ENCODE measurements around the gene CCDC127. TPM values are rescaled to one million over a fixed set of nuclear protein-coding genes. Genes with fewer than 3 reads are reported as not detected.

CCDC127 gene
- total and polyA plus RNA-seq, 5 experiments from 2014 or later: 3.2 to 10.1 (median 4.4) TPM

GRCh38 chr5:155651-156410 lies 62.1 kb downstream of the CCDC127 start:
- Mint-ChIP-seq H3K4me3 (no peak overlapping the region), H3K27me3 (peaks cover 3 to 31% (median 8%) of the 10 kb centered on the region in 5 donors), H3K4me1 (peaks cover 0 to 3% (median under 1%) of the 10 kb centered on the region in 4 donors), H3K27ac (peak overlapping the region in 1 of 10 donors; percentile 18), H3K36me3 (no peaks in the 10 kb centered on the region), H3K9me3 (no peaks in the 10 kb centered on the region)
- POLR2A ChIA-PET: no interaction called here
- ATAC-seq (no peak), DNase-seq (no peak)

GRCh38 chr5:154826-155225 lies 63.1 kb downstream of the CCDC127 start:
- Mint-ChIP-seq H3K27me3 (peaks cover 2 to 21% (median 7%) of the 10 kb centered on the region in 5 donors), H3K36me3 (no peaks in the 10 kb centered on the region), H3K4me1 (peaks cover 0 to 2% (median under 1%) of the 10 kb centered on the region in 4 donors), H3K27ac (no peak overlapping the region), H3K9me3 (no peaks in the 10 kb centered on the region), H3K4me3 (no peak overlapping the region)
- POLR2A ChIA-PET: no interaction called here
- no peak for DNase-seq
- no peak for ATAC-seq

- no peaks in the 10 kb centered on the region for H3K4me1 Mint-ChIP-seq
- ATAC-seq (no peak), DNase-seq (no peak)
- peaks cover 0 to 4% (median 0%) of the 10 kb centered on the region in 9 donors for H3K9me3 Mint-ChIP-seq
- H3K27ac Mint-ChIP-seq: no peak overlapping the region
- POLR2A ChIA-PET: no interaction called here
- no peaks in the 10 kb centered on the region for H3K36me3 Mint-ChIP-seq
- no peak overlapping the region for H3K4me3 Mint-ChIP-seq
- H3K27me3 Mint-ChIP-seq: peaks cover under 1 to 15% (median 3%) of the 10 kb centered on the region in 5 donors
Observed at GRCh38 chr5:154236-154635, 63.7 kb downstream of the CCDC127 start.

- Mint-ChIP-seq H3K4me3 (no peak overlapping the region), H3K9me3 (peaks cover 0 to 12% (median 7%) of the 10 kb centered on the region in 9 donors), H3K36me3 (peaks cover 0 to 4% (median 0%) of the 10 kb centered on the region in 3 donors), H3K27ac (no peak overlapping the region), H3K4me1 (no peaks in the 10 kb centered on the region), H3K27me3 (peaks cover 0 to 6% (median 0%) of the 10 kb centered on the region in 5 donors)
- POLR2A ChIA-PET: no interaction called here
- DNase-seq: no peak
- no peak for ATAC-seq
Observed at GRCh38 chr5:153256-153655, 64.7 kb downstream of the CCDC127 start.

GRCh38 chr5:152077-152476 lies 65.9 kb downstream of the CCDC127 start:
- Mint-ChIP-seq H3K9me3 (peaks cover 8 to 24% (median 18%) of the 10 kb centered on the region in 9 donors), H3K36me3 (peaks cover 0 to 16% (median 9%) of the 10 kb centered on the region in 3 donors), H3K4me1 (no peaks in the 10 kb centered on the region), H3K27me3 (peaks cover 0 to 7% (median 1%) of the 10 kb centered on the region in 5 donors), H3K27ac (no peak overlapping the region), H3K4me3 (no peak overlapping the region)
- DNase-seq (no peak), ATAC-seq (no peak)
- POLR2A ChIA-PET: no interaction called here

GRCh38 chr5:150746-151145 lies 67.2 kb downstream of the CCDC127 start:
- no peaks in the 10 kb centered on the region for H3K4me1 Mint-ChIP-seq
- no peak for ATAC-seq

GRCh38 chr5:149745-150485 lies 68.0 kb downstream of the CCDC127 start:
- peaks cover 1 to 11% (median 2%) of the 10 kb centered on the region in 5 donors for H3K27me3 Mint-ChIP-seq
- H3K36me3 Mint-ChIP-seq: peaks cover 0 to 17% (median 9%) of the 10 kb centered on the region in 3 donors
- no peak for ATAC-seq
- POLR2A ChIA-PET: no interaction called here
- DNase-seq: no peak
- peaks cover 8 to 40% (median 26%) of the 10 kb centered on the region in 9 donors for H3K9me3 Mint-ChIP-seq
- no peak overlapping the region for H3K27ac Mint-ChIP-seq
- no peaks in the 10 kb centered on the region for H3K4me1 Mint-ChIP-seq
- no peak overlapping the region for H3K4me3 Mint-ChIP-seq

More at GRCh38 chr5:150746-151145, 67.2 kb downstream of the CCDC127 start:
- no peak overlapping the region for H3K27ac Mint-ChIP-seq
- peaks cover 8 to 35% (median 26%) of the 10 kb centered on the region in 9 donors for H3K9me3 Mint-ChIP-seq
- DNase-seq: no peak
- POLR2A ChIA-PET: no interaction called here
- peaks cover 0 to 17% (median 9%) of the 10 kb centered on the region in 3 donors for H3K36me3 Mint-ChIP-seq
- H3K4me3 Mint-ChIP-seq: no peak overlapping the region
- peaks cover 0 to 9% (median 1%) of the 10 kb centered on the region in 5 donors for H3K27me3 Mint-ChIP-seq

GRCh38 chr5:147751-148150 lies 70.2 kb downstream of the CCDC127 start:
- DNase-seq (no peak), ATAC-seq (no peak)
- Mint-ChIP-seq H3K27ac (no peak overlapping the region), H3K36me3 (peaks cover 0 to 17% (median 9%) of the 10 kb centered on the region in 3 donors), H3K4me3 (no peak overlapping the region), H3K4me1 (no peaks in the 10 kb centered on the region), H3K27me3 (peaks cover 2 to 27% (median 11%) of the 10 kb centered on the region in 5 donors), H3K9me3 (peaks cover 8 to 42% (median 26%) of the 10 kb centered on the region in 9 donors)
- POLR2A ChIA-PET: no interaction called here

Other genes with a start within 250 kb of the CCDC127 start
- gene PLEKHG4B, start 126.0 kb downstream of the CCDC127 start, total RNA-seq: not detected
- not detected for gene PLEKHG4B, start 126.0 kb downstream of the CCDC127 start, polyA plus RNA-seq
- not detected for gene LRRC14B, start 26.7 kb downstream of the CCDC127 start, total RNA-seq
- gene LRRC14B, start 26.7 kb downstream of the CCDC127 start, polyA plus RNA-seq: under 1 TPM in 2 of 3 donors, not detected in 1; 0.13 to 0.31 TPM
- 100 to 1,000 TPM; 130 to 137 TPM for gene SDHA, start 167 bp upstream of the CCDC127 start, total RNA-seq
- 100 to 1,000 TPM; 160 to 200 (median 165) TPM for gene SDHA, start 167 bp upstream of the CCDC127 start, polyA plus RNA-seq
- gene PDCD6, start 53.5 kb upstream of the CCDC127 start, total RNA-seq: 10 to 100 TPM; 92.5 to 98.2 TPM
- gene PDCD6, start 53.5 kb upstream of the CCDC127 start, polyA plus RNA-seq: 100 to 1,000 TPM; 183 to 223 (median 211) TPM
- gene AHRR, start 103.6 kb upstream of the CCDC127 start, total RNA-seq: 1 to 10 TPM; 5.8 to 7.6 TPM
- under 1 TPM in 2 of 3 donors, not detected in 1; 0.11 to 0.23 TPM for gene AHRR, start 103.6 kb upstream of the CCDC127 start, polyA plus RNA-seq
- gene EXOC3, start 225.0 kb upstream of the CCDC127 start, total RNA-seq: 10 to 100 TPM; 93.3 to 99.5 TPM
- 10 to 100 TPM; 29.7 to 57.1 (median 42.5) TPM for gene EXOC3, start 225.0 kb upstream of the CCDC127 start, polyA plus RNA-seq